GM10248 (cell line): ENCODE results near the gene ADAM10.
A peak's percentile ranks its signal among the peaks of the same experiment; 100 is the strongest.

Experiments used
- CTCF ChIA-PET: fragments of 300-600 bp; sonication (Branson Sonifier 250); formaldehyde crosslinking; extraction: SDS; loops from one replicate; lab custom pipeline; 2021; ENCODE audit warnings: antibody characterized with exemption; lab: Yijun Ruan, JAX
- POLR2A ChIA-PET: fragments of 350-650 bp; sonication (Branson Sonifier 250); formaldehyde crosslinking; extraction: SDS; loops from one replicate; lab custom pipeline; 2020; ENCODE audit warnings: antibody characterized with exemption; lab: Yijun Ruan, JAX
- DNase-seq: peaks from one replicate; pipeline ENCODE4 v3.0.0; 2012; ENCODE audit errors: extremely low spot score
- TF ChIP-seq, protein P1 (sequence below): IDR thresholded peaks from 2 replicates; pipeline ENCODE4 v1.5.1; 2012; ENCODE audit warnings: mild to moderate bottlenecking, low read depth; ENCODE audit errors: extremely low read depth, missing control alignments, control extremely low read depth

ADAM10 gene

DNA sequence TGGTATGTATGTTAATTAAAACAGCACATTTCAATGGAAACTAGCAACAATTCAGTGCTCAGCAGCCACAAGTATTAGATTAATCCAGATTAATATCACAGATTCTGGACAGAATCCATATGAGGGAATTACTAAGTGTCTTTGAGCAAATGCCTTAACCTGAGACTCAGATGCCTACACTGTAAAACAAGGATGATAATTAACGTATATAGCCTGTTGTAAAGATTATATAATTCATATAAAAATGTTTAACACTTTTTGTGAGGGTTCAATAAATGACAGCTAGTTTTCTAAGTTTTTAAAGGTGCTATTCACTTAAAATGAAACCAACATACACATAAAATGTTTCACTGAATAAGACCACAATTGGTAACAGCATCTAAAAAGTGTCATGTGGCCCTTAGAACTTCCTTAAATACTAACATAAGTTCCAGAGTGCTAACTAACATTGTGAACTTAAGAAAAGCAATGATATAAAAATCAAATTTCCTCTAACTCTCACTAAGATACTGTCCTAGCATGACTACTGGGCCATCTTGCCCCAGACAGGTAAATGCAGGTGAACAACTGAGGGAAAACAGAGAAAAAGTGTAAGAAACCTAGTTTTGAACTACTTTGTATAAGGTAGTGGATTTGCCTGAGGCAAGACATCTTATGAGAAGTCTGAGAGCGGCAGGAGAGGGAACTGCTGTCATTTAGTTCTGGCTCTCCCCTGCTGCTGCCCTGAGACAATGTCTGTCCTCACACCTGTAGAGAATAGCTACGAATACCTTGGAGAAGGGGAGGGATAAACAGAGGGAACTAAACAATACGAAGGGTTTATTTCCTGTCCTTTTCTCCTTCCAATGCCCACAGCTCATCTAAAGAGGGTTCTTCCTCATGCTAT is 151.3 kb downstream of the ADAM10 start:
- DNase-seq, result no peak
- POLR2A ChIA-PET, result interaction anchor here (0.7 kb wide), 1 partner anchor 35 kb away, joined by 3 read pairs; no protein-coding TSS in a partner anchor
- CTCF ChIA-PET, result interaction anchor here (1.0 to 1.5 kb wide), 4 partner anchors 9 to 25 kb away, joined by 3 to 4 read pairs (median 3); no protein-coding TSS in a partner anchor
- TF ChIP-seq, protein P1, sequence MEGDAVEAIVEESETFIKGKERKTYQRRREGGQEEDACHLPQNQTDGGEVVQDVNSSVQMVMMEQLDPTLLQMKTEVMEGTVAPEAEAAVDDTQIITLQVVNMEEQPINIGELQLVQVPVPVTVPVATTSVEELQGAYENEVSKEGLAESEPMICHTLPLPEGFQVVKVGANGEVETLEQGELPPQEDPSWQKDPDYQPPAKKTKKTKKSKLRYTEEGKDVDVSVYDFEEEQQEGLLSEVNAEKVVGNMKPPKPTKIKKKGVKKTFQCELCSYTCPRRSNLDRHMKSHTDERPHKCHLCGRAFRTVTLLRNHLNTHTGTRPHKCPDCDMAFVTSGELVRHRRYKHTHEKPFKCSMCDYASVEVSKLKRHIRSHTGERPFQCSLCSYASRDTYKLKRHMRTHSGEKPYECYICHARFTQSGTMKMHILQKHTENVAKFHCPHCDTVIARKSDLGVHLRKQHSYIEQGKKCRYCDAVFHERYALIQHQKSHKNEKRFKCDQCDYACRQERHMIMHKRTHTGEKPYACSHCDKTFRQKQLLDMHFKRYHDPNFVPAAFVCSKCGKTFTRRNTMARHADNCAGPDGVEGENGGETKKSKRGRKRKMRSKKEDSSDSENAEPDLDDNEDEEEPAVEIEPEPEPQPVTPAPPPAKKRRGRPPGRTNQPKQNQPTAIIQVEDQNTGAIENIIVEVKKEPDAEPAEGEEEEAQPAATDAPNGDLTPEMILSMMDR, result no peak

DNA sequence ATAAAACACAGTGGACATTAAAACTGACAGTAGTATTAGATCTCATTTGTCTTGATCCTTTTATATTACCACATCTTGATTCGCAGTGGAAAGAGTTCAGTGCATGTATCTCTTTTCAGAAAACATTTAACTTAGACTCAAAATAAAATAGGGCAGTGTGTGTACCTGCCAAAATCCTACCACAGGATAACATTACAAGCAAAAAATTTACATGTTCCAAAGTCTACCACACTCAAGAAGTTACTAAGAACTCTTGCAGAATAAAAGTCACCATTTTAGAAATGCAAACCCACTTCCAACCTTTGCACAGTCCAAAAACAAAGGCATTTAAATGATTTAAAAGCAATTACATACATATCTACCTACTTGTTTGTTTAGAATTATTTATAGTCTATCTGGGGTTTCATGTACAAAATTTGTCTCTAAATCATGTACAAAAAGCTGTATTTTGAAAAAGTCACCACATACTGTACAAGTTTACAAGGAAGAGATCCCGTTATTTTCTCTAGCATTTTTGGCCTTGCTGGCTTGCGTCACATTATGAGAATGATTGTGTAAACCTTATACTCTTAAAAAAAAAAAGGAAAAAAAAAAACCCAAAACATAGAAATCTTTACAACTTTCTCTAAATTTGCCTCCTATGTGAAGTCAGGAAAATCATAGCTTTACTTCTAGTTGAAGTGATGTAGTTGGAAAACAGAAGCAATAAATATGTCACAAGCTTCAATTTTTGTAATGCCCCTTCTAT is 153.8 kb downstream of the ADAM10 start:
- ChIA-PET CTCF (no interaction called here), POLR2A (no interaction called here)
- TF ChIP-seq, protein P1, result no peak
- no peak for DNase-seq

- ChIA-PET CTCF (no interaction called here), POLR2A (no interaction called here)
- TF ChIP-seq, protein P1, result no peak
- no peak for DNase-seq
These were observed 154.6 kb downstream of the ADAM10 start for GRCh38 chr15:58594898-58595297.

DNA sequence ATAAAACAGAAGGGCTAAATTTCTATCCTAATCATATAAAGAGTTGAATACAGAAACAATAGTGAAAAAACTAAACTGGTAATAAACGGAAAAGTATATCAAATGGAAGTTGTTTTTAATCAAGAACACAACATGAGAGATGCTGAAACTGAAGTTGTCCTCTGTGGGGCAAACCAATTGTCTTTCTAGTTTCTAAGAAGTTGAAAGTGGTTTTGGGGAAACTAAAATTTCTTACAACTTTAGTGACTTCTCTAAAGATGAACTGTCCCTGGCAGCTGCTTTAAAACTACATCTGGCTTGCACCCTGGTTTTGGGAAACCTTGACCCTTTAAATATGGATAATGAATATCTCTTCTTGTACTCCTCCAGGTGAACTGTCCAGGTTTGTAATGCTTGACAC is 155.6 kb downstream of the ADAM10 start:
- DNase-seq, result peak; percentile 25
- CTCF ChIA-PET, result no interaction called here
- TF ChIP-seq, protein P1, result no peak
- POLR2A ChIA-PET, result no interaction called here

DNA sequence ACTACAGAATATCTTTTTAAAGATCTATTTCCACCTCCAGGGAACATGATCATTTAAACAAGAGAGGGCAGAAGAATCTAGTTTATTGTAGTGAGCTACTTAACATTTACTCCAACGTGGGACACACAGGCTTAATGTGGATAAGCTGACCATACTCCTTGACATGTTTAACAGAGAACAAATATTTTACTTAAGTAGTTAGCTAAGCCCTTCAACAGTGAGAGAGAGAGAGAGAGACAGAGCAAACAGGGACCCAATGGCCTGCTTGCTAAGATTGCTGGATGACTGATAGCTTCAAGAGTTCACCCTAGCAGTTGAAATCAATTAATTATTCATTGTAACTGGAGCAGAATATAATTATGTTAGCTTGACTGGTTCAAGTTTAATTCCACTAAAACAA is 158.6 kb downstream of the ADAM10 start:
- no peak for DNase-seq
- TF ChIP-seq, protein P1, result no peak
- ChIA-PET POLR2A (no interaction called here), CTCF (interaction anchor here (0.9 kb wide), 1 partner anchor 911 kb away, joined by 3 read pairs; no protein-coding TSS in a partner anchor)

GRCh38 chr15:58590236-58590635 is 159.3 kb downstream of the ADAM10 start:
- CTCF ChIA-PET, result interaction anchor here (0.9 to 1.4 kb wide), 3 partner anchors 15 to 911 kb away, joined by 3 read pairs; no protein-coding TSS in a partner anchor
- TF ChIP-seq, protein P1, result no peak
- DNase-seq, result no peak
- POLR2A ChIA-PET, result no interaction called here
